Esophagus squamous epithelium (tissue), 5 donors: ENCODE results near the gene DTX1. TPM values are rescaled to one million over a fixed set of nuclear protein-coding genes. Genes with fewer than 3 reads are reported as not detected.

Source experiments
- DNase-seq: peaks from one replicate; lab custom pipeline; 2025; lab: John Stamatoyannopoulos, UW
- H3K27ac ChIP-seq, 4 donors: fragments of 200-600 bp; sonication (generic); one replicate each; pipeline ENCODE4 v1.5.1; 2016 to 2019; ENCODE audit warnings: mild to moderate bottlenecking in 1 of 4
- H3K27me3 ChIP-seq, 4 donors: fragments of 200-600 bp; sonication (generic); 1 replicate in 3 of 4; 2 replicates in 1 of 4; pipeline versions ENCODE4 v1.5.1 to v1.6.0; 2017 to 2021; ENCODE audit warnings: antibody characterized with exemption in 1 of 4
- H3K36me3 ChIP-seq, 3 donors: fragments of 200-600 bp; sonication (generic); one replicate each; pipeline ENCODE4 v1.5.1; 2016 to 2019
- H3K4me1 ChIP-seq, 3 donors: fragments of 200-600 bp; sonication (generic); one replicate each; pipeline ENCODE4 v1.5.1; 2017 to 2019
- H3K4me3 ChIP-seq, 4 donors: fragments of 200-600 bp; sonication (generic); 1 replicate in 3 of 4; 2 replicates in 1 of 4; pipeline ENCODE4 v1.5.1; 2016 to 2019; ENCODE audit warnings: mild to moderate bottlenecking in 2 of 4, moderate library complexity in 1 of 4
- H3K9me3 ChIP-seq, 3 donors: fragments of 200-600 bp; sonication (generic); one replicate each; pipeline ENCODE4 v1.5.1; 2016 to 2019
- POLR2A ChIP-seq, 4 donors: fragments of 450-650 bp; IDR thresholded peaks; one replicate each; pipeline ENCODE4 v1.6.1; 2017; ENCODE audit warnings: antibody characterized with exemption in 4 of 4, mild to moderate bottlenecking in 4 of 4, moderate library complexity in 3 of 4
- WGBS, 2 donors: methylation state at CpG; one replicate each; pipeline ENCODE4 v1.1.5; 2018; 5-methylcytosine and 5-hydroxymethylcytosine counted together
- intact Hi-C: fragments of 100-400 bp; cut with DNase I; formaldehyde crosslinking; loops from one replicate; pipeline ENCODE4 v1.15.0; 2022
- total RNA-seq, 4 donors: library from RNA; depleted of rRNA; stranded (reverse); fragments of >200 nt; gene quantifications; one replicate each; pipeline ENCODE4 v1.1.0, GENCODE V29; 2016
- TF ChIP-seq, protein P1 (sequence below), 6 experiments: fragments of 450-650 bp in 4 of 6; fragments of 200-600 bp in 2 of 6; sonication (generic) in 2 of 6; IDR thresholded peaks; one replicate each; pipeline ENCODE4 v1.5.1; 2016 to 2019; ENCODE audit warnings: antibody characterized with exemption in 6 of 6, mild to moderate bottlenecking in 4 of 6, moderate library complexity in 4 of 6
- donor health status: DM: yes; HTN: yes; CAD: no.

Gene DTX1
- total RNA-seq, 4 donors from 2014 or later = 0.49 to 4.8 (median 1.8) TPM

DNA sequence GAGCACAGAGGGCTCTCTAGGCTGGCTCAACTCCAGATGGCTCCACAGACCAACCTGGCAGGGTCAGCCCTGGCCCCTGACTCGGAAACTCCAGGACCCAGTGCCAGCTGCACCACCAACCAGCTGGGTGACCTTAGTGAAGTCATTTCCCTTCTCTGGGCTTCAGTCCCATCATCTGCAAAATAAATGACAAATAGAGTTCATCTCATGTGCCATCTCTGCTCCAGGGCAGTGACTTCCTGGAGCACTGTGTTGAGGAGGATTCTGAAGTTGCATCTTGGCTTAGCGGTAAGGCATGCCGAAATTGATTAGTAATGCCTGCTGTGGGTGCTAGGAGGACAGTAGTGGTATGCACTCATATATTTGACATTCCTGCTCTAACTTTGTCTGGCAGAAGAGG, 31.5 kb downstream of the DTX1 start:
- no peak overlapping the region for H3K4me3 ChIP-seq
- no peak for DNase-seq
- WGBS, 2 donors = 67 to 89% methylated on average over 2 to 3 of the region's 3 CpGs
- H3K4me1 ChIP-seq = peaks cover 0 to 7% (median 0%) of the 10 kb centered on the region in 3 donors
- H3K9me3 ChIP-seq = no peaks in the 10 kb centered on the region
- peaks cover 0 to 63% (median 0%) of the 10 kb centered on the region in 4 donors for H3K27me3 ChIP-seq
- H3K36me3 ChIP-seq = no peaks in the 10 kb centered on the region
- H3K27ac ChIP-seq = no peak overlapping the region
- intact Hi-C loops = no loop called here
- TF ChIP-seq, protein P1, sequence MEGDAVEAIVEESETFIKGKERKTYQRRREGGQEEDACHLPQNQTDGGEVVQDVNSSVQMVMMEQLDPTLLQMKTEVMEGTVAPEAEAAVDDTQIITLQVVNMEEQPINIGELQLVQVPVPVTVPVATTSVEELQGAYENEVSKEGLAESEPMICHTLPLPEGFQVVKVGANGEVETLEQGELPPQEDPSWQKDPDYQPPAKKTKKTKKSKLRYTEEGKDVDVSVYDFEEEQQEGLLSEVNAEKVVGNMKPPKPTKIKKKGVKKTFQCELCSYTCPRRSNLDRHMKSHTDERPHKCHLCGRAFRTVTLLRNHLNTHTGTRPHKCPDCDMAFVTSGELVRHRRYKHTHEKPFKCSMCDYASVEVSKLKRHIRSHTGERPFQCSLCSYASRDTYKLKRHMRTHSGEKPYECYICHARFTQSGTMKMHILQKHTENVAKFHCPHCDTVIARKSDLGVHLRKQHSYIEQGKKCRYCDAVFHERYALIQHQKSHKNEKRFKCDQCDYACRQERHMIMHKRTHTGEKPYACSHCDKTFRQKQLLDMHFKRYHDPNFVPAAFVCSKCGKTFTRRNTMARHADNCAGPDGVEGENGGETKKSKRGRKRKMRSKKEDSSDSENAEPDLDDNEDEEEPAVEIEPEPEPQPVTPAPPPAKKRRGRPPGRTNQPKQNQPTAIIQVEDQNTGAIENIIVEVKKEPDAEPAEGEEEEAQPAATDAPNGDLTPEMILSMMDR (IDR thresholded peaks at IDR 0.05) = no peak
- TF ChIP-seq POLR2A (IDR thresholded peaks at IDR 0.05) = no peak

DNA sequence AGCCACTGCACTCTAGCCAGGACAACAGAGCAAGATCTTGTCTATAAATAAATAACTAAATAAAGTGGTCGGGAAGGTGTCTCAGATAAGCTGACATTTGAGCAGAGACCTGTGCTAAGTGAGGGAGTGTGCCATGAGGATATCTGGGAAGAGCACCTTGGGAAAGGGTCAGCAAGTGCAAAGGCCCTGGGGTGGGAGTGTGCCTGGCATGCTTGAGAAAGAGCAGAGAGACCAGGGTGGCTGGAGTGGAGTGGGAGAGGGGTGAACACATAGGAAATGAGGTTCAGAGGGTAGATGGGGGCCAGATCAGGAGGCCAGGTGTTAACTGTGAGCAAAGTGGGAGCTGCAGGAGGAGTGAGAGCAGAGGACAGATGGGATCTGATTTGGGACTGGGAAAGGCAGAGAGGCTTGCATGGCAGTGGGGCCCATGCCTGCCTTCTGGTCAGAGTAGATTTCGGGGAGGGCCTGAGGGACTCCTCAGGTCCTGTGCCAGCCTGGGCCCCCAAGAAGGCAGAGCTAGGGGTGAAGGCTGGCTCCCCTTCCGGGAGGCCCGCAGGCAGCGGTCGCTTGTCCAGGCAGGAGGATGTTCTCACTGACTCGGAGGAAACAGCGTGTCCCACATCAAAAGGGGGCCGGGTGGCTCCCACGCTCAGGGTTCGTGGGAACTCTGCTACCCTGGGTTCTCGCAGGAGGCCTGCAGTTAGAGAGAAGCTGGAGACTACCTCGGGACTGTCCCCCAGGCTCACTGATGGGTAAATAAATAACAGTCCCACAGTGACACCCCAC, 32.6 kb downstream of the DTX1 start:
- TF ChIP-seq, protein P1 (IDR thresholded peaks at IDR 0.05) = no peak
- intact Hi-C loops = no loop called here
- Histone ChIP-seq H3K4me3 (no peak overlapping the region), H3K9me3 (no peaks in the 10 kb centered on the region), H3K4me1 (peaks cover 0 to 13% (median 0%) of the 10 kb centered on the region in 3 donors), H3K27ac (no peak overlapping the region), H3K27me3 (peaks cover 0 to 72% (median 0%) of the 10 kb centered on the region in 4 donors), H3K36me3 (no peaks in the 10 kb centered on the region)
- no peak for DNase-seq
- WGBS, 2 donors = 55 to 76% methylated on average over 1 to 12 of the region's 13 CpGs

DNA sequence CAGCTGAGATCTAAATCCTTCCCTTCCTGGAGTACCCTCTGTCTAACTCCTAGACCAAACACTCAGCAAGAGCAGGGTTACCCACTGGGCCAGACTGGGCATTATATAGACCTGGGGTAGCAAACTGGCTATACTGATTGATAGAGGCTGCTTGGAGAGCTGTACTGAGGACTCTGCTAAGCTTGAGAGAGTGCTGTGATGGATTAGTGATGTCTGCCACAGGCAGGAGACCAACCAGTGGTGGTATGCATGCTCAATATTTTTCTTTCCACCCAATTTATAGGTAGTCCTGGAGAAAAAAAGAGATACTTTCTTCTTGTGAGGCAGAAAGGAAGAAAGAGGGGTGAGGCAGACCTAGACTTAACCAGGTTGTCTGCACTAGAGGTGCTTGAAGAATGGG, 33.3 kb downstream of the DTX1 start:
- no peak overlapping the region for H3K27ac ChIP-seq
- peaks cover 0 to 13% (median 0%) of the 10 kb centered on the region in 3 donors for H3K4me1 ChIP-seq
- peaks cover 0 to 72% (median 0%) of the 10 kb centered on the region in 4 donors for H3K27me3 ChIP-seq
- TF ChIP-seq, protein P1 (IDR thresholded peaks at IDR 0.05) = no peak
- TF ChIP-seq POLR2A (IDR thresholded peaks at IDR 0.05) = no peak
- H3K9me3 ChIP-seq = no peaks in the 10 kb centered on the region
- intact Hi-C loops = loop anchor here (5.0 kb wide), 1 partner anchor 38 kb away; no protein-coding TSS in a partner anchor
- no peaks in the 10 kb centered on the region for H3K36me3 ChIP-seq
- DNase-seq = no peak
- no peak overlapping the region for H3K4me3 ChIP-seq

DNA sequence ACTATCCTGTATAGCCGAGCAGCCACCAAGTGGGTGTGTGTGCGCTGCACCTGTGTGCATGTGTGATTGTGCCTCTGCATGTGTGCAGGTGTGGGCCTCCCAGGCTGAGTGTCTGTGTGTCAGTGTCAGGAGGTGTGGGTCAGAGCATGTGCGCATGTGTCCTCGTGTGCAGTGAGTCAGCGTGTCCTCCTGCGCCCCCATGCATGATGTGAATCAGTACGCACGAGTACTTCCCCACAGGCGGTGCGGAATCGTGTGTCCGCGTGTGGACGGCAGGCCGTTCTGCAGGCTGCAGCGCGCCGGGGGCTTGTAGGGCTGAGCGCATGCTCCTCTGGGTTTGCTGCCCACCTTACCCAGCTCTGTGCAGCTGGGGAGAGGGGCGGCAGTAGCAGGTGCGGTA, 34.2 kb downstream of the DTX1 start:
- Histone ChIP-seq H3K4me3 (no peak overlapping the region), H3K4me1 (peaks cover 0 to 13% (median 0%) of the 10 kb centered on the region in 3 donors), H3K27me3 (peaks cover 0 to 72% (median 0%) of the 10 kb centered on the region in 4 donors), H3K36me3 (no peaks in the 10 kb centered on the region), H3K27ac (no peak overlapping the region), H3K9me3 (no peaks in the 10 kb centered on the region)
- intact Hi-C loops = loop anchor here (5.0 kb wide), 1 partner anchor 38 kb away; no protein-coding TSS in a partner anchor
- TF ChIP-seq, protein P1 (IDR thresholded peaks at IDR 0.05) = no peak
- TF ChIP-seq POLR2A (IDR thresholded peaks at IDR 0.05) = no peak
- no peak for DNase-seq
- WGBS, 2 donors = 66 to 71% methylated on average over 11 to 18 of the region's 21 CpGs

DNA sequence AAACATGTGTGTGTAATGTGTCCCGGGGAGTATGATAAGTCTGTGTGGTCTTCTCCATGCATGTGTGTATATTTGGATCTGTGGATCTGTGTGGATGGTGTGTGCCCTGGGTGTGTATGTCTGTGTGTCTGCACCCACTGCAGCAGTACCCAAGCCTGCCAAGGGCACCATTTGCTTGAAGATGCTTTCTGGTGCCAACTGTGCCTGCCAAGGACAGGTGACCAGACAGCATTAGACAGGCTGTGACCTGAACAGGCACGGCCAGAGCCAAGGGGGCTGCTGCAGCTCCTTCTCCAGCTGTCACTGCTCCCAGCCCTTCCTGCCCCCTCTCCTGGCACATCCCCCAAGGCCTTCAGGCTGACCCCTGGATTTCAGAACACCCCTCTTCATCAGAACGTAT, 35.0 kb downstream of the DTX1 start:
- intact Hi-C loops = loop anchor here (5.0 kb wide), 1 partner anchor 39 kb away; no protein-coding TSS in a partner anchor
- Histone ChIP-seq H3K9me3 (no peaks in the 10 kb centered on the region), H3K4me1 (peaks cover 0 to 13% (median 0%) of the 10 kb centered on the region in 3 donors), H3K4me3 (no peak overlapping the region), H3K27ac (no peak overlapping the region), H3K27me3 (peaks cover 0 to 66% (median 0%) of the 10 kb centered on the region in 4 donors), H3K36me3 (no peaks in the 10 kb centered on the region)
- TF ChIP-seq POLR2A (IDR thresholded peaks at IDR 0.05) = no peak
- TF ChIP-seq, protein P1 (IDR thresholded peaks at IDR 0.05) = no peak
- DNase-seq = no peak
- WGBS, 2 donors = 44% methylated on average over 3 of the region's 3 CpGs; no CpG with 5 or more reads in 1 of the 2 donors
